Ureter (tissue), 1 donor: ENCODE results near the gene DIP2B. TPM values are rescaled to one million over a fixed set of nuclear protein-coding genes. Genes with fewer than 3 reads are reported as not detected.

ENCODE experiments used
- DNase-seq: peaks from one replicate; pipeline ENCODE4 v3.0.0-alpha.2; 2020; ENCODE audit warnings: low spot score
- total RNA-seq: library from RNA; stranded (reverse); gene quantifications from one replicate; pipeline ENCODE4 v1.2.4, GENCODE V29; 2023
- donor health status: DM: yes; HTN: yes; CAD: no.

The DIP2B gene
- total RNA-seq, 1 donor from 2014 or later = 27.0 TPM

GRCh38 chr12:50611021-50611744 is 106.4 kb downstream of the DIP2B start:
- no peak for DNase-seq

DNA sequence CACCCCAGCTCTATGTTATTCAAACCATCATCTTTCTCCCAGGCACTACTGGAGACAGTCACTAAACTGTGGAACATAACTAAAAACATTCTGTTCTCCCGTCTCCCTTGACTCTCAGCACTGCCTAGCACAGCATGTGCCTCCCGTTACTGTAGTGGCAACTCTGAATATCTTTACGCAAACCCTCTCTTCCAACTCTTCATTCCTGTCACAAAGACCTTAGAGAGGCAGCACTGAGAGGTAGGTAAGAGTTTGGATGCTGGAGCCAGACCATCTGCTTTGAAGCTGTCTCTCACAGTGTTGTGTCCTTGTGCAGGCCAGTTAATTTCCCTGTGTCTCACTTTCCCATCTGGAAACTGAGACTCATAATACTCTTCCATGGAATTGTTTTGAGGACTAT is 108.1 kb downstream of the DIP2B start:
- DNase-seq = no peak

DNA sequence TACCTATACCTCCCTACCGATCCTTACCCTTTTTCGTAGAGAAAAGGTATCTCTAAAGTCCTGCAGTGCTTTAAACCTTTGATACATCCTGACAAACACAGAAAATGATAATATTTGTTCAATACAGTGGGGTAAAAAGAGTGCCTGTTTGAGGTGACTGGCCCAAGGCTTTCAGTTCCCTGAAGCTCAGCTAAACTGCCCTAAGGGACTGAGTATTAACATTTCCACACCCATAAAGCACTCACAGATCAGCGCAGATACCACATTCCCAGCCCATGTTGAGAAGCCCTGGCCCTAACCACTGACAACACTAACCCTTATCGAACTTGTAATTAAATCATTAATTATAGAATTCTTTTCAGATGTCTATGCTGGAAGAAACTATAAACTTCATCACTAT is 108.7 kb downstream of the DIP2B start:
- DNase-seq = no peak

DNA sequence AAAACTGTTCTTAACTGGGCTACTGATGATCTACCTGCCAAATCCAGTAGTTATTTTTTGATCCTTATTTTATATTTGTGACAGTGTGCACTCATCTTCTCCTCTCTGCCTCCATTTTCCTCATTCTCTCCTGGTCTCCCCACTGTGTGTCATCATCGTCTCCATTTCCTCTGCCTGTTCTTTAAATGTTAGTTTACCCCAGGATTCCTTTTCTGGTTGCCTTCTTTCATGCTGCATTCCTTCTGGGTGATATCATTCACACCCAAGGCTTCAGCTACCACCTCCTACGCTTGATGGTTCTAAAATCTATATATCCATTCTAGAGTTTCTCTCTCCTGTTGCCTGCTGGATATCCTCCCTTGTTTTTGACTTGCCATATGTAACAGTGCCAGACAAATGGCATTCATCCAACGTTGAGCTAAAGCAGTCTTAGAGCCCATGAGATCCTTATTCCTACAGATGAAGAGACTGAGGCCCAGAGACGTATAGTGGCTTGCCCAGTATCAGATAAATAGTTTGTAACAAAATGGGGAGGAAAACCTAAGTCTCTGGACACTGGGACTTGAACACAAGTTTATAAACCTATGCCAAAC is 109.5 kb downstream of the DIP2B start:
- no peak for DNase-seq

DNA sequence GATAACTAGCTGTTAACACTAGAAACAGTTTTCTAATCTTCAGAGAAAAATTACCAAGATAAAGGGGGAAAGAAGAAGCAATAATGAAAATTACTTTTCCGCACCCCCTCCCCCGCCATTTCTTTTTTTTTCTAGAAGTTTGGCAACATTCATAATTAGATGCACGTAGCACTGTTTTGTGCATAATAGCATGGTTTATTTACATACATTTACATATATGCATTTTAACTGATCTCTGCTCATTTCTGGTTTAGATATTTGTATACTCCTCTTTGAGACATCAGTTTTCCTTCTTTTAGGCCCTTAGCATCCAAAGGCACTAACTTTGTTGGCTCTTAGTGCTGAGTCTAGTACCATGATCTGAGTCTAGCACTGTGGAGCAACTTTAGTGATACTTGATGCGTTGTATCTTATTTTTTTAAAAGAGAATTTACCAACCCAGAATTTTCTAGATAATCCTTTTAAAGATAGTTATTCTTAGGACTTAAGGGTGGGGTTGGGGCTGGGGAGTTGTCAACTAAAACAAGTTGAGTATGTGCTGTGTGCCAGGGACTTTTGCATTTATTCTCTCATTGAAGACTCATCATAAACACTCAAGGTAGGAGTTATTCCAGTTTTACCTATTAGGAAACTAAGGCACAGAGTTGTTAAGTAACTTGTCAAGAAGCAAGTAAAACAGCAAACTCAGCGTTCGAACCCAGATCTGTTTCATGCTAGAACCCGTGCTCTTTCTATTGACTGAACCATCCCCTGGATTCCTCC is 110.5 kb downstream of the DIP2B start:
- DNase-seq = no peak

- no peak for DNase-seq
Observed at GRCh38 chr12:50615907-50616296, 111.1 kb downstream of the DIP2B start.

- no peak for DNase-seq
Observed at GRCh38 chr12:50617657-50618056, 112.9 kb downstream of the DIP2B start.

DNA sequence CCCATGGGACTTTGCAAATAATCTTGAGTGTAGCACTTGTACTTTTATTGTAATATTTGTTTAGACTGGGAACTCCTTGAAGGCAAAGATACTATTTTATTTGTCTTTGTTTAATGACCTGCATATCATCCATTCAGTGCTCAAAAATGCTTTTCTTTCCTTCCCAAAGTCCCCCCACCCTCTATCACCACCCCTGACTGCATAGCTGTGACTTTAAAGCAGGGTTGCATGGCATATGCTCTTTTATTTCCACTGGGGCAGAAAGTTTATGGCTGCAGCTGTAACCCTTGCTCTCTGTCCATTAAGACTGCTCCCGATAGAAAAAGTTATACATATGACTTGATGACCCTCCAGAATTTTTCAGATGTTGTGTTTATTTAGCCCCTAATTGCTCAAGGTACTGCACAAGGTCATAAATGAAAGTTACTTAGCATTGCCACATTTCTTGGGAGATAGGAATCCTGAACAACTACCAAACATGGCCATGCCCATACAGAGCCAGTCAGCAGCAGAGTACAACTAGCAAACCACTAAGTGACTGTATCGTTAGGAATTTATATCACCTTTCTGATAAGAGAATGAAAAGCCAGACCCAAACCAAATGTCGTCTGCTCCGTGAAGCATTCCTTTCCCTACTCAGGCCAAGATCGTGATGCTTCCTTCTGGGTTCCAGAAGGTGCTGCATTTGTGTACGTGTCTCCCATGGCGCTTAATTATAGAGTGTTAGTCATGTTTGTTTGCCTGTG is 114.3 kb downstream of the DIP2B start:
- no peak for DNase-seq

DNA sequence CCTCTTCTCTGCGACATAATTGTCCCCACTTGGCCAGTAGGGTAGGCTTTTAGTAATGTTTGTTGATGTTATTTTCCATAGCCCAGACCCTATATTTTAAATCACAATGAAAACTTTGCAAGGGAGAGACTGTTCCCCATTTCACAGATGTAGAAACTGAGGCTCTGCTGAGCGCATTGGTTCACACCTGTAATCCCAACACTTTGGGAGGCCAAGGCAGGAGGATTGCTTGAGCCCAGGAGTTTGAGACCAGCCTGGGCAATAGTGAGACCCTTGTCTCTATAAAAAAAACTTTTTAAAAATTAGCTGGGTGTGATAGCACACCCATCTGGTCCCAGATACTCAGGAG is 114.8 kb downstream of the DIP2B start:
- DNase-seq = no peak

DNA sequence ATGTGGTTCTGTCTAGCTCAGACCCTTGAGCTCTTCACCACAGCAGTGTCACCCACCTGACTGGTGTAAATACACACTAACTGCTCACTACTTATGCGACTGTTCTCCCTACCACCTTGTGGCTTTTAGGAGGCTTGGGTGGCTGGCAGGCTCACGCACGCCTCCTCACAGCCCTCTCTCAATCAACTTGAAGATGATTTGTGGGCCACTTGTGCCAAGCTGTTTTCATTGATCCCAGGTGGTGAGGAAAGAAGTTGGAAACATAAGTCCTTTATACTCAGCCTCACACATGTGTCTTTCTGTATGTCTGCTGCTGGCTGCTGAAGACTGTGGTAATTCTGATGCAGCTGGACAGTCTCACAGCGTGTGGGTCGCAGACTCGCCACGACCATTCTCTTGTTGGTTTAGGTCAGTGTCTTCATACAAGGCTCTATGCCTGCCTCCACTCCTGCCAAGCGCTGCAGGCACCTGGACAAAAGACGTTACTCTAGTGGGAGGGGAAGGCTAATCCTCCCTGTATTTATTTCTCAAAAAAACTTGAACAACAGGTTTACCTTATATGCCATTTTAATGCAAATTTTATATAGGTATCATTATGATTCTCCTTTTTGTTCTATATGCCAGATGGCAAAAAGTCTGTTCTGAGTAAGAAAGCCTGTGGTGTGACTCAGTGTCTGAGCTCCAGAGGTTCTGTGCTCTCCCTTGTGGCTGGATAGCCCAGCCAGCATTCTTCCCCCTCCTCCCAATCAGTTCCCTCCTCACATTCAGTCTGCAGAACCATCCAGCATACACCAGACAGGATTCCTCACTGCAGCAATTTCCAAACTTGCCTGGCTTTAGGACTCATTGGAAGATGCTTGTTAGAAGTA is 115.6 kb downstream of the DIP2B start:
- no peak for DNase-seq

DNA sequence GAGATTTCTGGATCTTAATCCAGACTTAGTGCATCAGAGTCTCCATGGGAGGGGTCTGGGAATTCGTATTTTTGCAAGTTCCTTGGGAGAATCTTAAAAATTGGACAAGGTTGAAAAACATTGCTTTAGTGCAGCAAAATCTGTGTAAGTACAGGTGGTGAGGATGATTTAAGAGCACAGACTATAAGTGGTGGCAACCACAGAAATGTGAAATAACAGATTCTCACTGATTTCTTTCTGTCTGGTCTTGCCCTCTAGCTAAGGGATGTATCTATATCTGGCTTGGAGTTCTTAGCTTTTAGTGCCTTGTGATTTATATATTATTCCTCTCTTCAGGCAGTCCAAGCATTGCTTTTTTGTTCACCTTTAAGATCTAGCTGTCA is 116.2 kb downstream of the DIP2B start:
- DNase-seq = no peak

GRCh38 chr12:50621399-50622300 is 116.9 kb downstream of the DIP2B start:
- no peak for DNase-seq

DNA sequence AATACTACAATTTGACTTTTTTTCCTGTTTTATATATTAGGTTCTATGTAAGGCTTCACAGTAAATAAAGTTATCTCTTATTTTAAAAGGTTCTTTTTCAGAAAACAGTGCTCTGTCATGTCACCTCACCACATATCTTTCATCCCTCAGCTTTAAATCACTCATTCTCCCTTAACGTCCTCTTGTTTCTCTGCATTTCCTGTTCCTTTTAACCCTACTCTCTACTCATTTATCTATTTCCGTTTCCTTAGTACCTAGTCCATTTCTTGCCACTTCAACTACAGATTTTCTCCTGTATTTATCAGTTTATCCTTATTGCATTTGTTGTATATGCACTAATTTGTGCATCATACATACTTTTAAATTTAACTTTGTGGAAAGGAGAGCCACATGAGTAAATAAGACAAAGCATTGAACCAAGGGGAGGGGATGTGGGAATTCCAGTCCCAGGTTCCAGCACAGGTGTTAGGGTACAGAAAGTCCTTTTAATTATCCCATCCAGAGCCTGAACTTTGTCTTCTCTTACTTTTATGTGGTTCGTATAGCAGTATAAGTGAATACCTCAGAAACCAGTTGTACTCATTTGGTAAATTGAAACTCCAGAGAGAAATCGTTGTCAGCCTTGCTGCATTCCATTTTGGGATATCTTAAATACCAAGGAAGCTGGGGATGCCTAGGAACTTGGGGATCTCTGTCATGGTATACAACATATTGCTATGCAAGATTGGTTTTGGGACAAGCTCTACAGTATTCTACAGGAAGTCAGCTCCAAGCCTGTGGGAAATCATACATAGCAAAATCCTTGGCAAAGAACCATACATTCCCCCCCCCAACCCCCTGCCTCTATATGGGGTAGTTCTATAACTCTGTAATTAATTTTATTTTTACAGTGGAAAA is 120.5 kb downstream of the DIP2B start:
- no peak for DNase-seq

DNA sequence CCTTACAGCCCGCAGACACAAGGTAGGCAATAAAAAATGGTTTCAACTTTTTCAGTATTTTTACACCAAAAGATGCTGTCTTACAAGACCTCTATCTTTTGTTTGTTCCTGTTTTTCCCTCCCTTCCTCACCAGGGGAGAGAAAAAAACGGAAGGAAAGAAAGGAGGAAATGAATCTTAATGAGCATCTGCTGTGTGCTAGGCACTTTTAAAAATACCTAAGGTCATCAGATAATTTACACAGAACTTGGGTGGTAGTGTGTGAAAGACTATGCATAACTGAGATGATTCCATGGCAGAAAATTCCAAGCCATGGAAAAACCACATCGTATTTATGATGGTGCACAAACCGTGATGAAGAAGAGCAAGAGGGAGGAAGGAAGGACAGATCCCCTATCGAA is 121.2 kb downstream of the DIP2B start:
- no peak for DNase-seq

DNA sequence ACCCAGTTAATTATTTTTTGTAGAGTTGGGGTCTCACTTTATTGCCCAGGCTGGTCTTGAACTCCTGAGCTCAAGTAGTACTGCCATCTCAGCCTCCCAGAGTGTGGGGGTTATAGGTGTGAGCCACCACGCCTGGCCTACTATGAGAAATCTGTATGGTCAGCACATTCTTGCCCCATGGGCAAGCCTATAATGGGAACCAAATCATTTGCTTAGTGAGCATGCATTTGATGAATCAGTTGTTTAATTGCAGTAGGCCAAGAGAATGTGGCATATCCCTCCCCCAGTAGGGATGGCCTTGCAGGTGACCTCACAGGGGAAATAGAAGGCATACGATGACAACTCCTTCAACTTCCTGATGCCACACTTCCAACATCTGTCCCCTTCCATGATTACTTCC is 122.7 kb downstream of the DIP2B start:
- DNase-seq = no peak

GRCh38 chr12:50628394-50628793 is 123.6 kb downstream of the DIP2B start:
- no peak for DNase-seq

GRCh38 chr12:50633955-50634354 is 129.2 kb downstream of the DIP2B start:
- DNase-seq = no peak

- no peak for DNase-seq
Observed at GRCh38 chr12:50634379-50634778, 129.6 kb downstream of the DIP2B start.

GRCh38 chr12:50635364-50635763 is 130.6 kb downstream of the DIP2B start:
- DNase-seq = no peak
